HG03520 (cell line): ENCODE data around the gene DCHS2.

Experiments used
- ATAC-seq: cut with Tn5 transposase; IDR thresholded peaks from one replicate; pipeline ENCODE4 v1.9.1; 2021; ENCODE audit warnings: mild to moderate bottlenecking, moderate library complexity; ENCODE audit not compliant: unreplicated experiment

DCHS2 gene

DNA sequence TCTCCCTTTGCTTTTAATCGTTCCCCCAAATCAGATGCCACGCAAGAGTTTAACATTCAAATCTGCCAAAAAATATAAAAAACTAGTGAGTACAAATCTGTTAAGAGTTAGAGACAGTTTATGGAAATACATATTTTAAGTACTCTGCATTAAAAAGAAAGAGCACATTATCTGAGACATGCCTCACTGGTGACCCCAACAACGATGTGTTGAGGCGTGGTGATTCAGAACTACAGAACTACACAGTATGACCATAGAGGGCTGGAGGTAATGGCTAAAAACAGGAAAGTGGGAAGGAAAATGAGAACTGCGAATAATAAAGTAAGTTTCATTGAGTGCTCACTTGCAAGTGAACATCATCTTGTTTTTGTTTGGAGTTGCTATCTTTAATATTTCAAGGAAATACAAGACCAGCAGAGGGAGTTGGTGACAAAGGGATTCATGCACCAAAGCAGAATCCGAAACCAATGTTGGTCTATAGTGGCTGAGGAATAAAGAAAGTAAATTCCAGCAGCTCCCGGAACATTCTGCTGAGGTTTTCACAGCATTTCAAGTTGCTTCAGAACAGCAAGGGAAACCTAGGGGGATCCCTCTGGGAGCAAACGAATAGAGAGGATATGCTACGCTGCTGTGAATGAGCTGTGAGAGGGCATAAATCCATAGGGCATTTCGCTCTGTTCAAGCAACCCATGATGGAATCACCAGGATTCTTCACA is 92.2 kb downstream of the DCHS2 start:
- ATAC-seq = no peak

DNA sequence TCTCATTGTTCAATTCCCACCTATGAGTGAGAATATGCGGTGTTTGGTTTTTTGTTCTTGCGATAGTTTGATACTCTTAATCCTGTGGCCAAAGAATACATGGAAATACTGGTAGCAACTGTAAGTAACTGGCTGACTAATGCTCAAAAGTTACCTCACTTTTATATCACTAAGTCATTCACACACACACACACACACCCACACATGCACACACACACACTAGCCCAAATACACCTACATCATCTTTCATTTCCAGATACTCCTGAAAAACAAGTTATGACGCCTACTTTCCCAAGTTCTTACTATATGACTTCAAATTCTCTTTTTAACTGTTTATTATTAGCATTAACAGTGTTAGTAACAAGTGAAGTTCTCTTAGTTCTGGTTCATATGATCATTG is 101.3 kb downstream of the DCHS2 start:
- ATAC-seq = no peak

DNA sequence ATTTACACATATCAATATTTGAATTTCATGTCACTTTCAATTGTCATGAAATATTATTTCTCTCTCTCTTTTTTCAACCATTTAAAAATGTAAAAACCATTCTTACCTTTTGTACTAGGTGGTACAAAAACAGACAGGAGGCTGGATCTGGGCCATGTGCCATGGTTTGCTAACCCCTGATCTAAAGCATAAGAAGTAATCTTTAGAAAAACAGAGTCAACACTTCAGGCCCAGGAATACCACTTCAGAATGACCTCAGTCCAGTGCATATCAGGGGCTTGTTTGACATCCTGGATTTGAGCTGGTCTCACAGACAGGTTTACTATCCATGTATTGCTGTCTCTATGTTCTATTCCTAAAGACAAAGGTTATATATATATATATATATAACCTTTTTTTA is 102.5 kb downstream of the DCHS2 start:
- ATAC-seq = no peak

DNA sequence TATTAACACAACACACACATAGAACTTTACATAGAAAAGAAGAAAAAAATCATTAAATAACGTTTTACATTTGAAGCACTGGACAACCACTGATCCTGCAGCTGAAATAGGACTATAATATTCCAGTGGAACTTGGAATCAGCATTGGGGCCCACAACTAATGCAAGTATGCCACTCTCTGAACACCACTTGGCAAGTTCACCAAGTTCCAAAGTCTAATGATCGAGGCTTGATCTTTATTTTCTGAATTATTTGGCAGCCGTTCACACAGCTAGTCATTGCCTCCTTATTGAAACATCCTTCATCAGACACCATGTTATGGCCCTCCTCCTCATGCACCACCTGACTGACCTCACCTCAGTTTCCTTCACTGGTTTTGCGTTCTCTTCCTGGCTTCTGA is 107.6 kb downstream of the DCHS2 start:
- no peak for ATAC-seq

DNA sequence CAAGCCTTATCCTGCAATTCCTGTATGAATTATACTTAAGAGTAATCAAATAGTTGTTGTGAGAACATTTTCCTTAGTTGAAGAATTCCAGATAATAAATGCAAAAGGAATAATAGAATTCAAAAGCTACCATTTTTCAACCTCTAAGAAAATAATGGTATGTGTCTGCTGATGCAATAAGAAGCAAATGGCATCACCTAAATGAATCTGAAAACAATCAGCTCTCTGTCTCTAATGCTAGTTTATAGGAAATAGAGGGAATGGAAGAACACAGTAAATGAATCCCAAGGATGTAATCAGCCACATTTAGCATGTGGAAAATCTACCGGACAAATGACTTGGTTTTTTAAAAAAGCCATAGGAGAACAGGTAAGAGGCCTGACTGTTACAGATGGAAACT is 115.1 kb downstream of the DCHS2 start:
- ATAC-seq = no peak

DNA sequence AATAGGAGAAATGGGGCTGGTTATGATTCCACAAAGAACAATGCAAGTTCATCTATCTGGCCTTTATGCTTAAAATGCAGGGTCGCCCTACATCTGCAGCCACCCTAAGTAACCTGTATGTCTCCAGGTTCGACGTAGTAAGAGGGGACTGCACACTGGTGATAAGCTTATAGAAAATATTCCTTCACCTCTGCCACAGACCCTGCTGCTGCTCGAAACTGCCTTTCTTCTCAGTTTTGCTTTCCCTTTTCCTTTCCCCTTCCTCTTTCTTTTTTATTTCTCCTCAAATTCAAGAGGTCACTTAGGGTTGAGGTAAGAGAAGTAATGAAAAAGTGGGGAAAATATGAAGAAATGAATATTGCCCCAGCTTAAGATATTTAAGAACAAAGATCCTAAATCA is 123.5 kb downstream of the DCHS2 start:
- peak; percentile 58 for ATAC-seq

DNA sequence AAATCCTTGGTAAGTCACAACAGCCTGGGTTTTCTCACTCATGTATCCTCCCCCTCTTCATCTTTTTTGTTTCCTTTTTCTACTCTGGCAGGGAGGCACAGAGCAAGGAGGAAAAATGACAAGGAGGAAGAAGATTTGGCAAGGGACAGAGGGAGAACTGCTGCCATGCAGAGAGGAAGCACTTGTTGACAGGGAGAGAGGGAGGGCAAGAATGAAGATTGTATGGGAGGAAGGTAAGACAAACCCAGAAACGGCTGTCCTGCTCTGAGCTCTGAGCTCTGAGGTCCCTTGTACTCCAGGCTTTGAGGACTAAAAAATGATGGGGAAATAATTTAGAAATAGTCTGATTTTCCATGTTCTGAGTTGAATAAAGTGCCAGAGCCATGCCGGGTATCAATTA is 123.9 kb downstream of the DCHS2 start:
- ATAC-seq = peak; percentile 25

DNA sequence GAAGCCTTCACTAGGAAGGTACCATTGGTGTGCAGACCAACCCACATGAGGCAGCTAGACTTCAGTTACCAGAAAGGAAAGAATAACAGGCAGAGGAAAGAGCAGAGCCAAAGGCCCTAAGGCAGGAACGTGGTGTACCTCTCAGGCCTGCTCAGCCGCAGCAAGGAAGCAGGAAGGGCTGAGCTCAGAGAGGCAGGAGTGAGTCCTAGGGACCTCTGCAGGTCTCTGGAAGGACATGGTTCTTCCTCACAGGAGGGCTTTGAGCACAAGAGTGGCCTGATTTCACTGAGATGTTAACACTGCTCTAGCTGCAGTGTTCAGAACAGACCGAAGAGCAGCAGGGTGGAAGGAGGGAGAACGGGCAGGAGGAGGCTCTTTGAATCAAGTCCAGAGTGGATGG is 124.6 kb downstream of the DCHS2 start:
- no peak for ATAC-seq

DNA sequence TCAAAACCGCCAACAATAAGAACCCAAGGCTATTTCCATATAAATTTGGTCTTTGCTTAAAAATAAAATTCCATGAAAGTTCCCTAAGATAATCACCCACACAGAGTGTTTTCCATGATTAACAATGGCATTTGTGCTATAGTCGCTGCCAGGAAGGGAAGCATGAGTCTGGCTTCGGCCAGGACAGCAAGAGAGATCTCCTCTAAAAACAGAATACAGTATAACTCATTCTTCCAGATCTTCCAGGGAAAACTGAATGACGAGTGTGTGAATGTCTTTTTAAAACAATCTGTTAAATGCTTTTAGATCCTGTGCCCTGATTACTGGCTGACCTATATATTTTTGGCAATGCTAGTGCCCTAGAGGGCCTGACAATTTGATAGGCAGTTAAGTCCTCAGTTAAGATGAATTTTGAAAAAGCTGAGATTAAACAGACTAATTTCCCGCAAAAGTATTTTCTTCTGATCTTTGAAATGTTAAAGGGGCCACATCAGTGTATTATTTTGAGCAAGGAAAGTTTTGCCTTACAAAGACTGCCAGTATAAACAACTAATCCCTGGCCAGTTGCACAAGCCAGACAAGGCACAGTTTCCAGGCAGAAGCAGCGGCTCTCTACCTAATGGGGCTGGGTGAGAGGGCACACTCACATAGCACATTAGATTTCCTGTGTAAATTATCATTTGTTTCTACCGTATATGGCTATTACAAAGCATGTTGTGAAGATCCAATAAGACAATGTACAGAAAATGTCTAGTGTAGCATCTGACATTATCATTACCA is 127.3 kb downstream of the DCHS2 start:
- no peak for ATAC-seq

DNA sequence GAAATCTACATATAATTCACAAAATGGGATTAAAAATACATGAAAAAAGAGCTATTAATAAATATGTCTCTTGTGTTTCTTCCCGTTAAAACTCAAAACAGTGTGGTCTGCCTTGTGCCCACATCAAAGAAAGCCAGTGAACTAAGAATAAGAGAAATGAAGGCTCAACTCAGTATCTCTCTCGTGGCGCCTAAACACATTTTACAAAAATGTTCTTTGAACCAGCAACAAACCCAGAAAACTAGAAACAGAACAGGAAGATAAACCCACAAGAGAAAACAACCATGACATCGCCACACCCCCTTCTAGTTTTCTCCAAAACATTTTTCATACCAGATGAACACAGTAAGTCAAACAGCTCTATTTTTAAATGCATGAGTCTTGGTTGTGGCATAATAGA is 130.1 kb downstream of the DCHS2 start:
- peak; percentile 60 for ATAC-seq

DNA sequence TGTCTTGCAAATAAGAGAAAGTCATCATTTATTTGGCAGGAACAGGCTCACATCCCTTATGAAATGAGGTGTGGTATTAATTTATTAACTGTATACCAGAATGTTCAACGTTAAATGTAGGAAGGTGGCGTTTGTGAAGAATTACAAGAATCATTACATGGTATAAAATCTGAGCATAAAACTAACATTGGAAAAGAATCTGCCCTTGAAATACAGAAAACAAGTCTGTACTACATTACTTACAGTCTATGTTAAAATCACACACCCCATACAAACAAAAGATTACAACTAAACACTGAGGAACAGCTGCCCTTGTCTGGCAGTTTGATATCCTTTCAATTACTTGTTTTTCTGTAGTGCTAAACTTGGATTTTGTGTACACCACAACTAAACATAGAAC is 131.1 kb downstream of the DCHS2 start:
- no peak for ATAC-seq

DNA sequence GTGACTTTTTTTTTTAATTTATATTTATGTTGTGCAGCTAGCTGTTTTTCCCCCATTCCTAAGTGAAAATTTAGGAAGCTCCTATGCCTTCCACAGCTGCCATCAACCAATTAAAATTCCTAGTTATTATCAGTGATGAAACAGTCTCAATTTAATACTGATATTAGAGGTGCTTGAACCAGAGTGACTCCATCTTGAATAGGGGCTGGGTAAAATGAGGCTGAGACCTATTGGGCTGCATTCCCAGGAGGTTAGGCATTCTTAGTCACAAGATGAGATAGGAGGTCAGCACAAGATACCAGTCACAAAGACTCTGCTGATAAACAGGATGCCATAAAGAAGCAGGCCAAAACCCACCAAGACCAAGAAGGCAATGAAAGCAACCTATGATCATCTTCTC is 136.7 kb downstream of the DCHS2 start:
- no peak for ATAC-seq

DNA sequence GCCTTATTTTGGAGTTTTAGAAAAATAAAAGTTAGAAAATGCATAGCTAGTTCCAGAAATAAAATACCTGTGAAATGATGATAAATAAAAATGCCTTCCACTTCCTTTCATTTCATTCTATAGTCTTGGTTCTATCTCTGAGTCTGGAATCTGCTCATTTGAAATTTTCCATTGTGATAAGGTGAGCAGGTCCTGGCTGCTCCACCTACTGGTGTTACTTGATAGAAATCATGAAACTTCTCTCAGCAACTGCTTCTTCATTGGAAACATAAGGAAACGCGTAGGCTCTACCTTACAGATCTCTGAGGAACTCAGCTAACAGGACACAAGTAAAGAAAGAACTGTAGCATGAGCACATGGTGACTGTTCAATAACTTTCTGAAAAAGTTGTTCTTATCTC is 141.8 kb downstream of the DCHS2 start:
- ATAC-seq = no peak

DNA sequence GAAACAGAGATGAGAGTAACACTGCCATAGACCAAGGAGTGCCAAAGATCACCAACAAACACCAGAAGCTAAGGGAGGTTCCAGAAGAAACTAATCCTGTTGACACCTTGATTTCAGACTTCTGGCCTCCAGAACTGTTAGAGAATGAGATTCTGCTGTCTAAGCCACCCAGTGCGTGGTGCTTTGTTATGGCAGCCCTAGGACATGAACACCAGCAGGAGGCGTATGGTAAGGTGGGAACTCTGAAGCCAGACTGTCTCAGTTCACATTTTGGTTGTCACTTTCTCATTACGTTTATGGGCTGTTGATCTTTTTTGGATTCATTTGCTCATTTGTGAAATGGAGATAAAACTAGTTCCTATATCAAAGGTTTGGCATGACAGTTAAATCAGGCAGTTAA is 142.9 kb downstream of the DCHS2 start:
- ATAC-seq = no peak

DNA sequence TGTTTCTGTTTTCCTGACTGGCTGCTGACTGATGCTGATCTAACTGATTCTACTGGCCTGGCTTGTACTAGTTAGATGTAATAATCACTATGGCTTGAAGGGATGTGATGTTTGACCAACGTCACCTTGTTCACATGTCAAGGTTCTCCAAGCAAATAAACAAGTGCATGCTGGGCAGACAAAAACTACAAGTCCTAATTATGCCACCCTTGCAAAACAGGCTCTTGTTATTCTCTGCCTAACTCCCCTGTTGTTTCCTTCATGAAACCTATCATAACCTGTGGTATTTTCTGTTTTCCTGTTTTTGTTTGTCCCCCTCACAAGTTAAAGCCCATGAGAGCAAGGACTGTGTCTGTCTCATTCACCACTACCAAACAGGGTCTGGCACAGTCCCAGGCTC is 146.2 kb downstream of the DCHS2 start:
- no peak for ATAC-seq

DNA sequence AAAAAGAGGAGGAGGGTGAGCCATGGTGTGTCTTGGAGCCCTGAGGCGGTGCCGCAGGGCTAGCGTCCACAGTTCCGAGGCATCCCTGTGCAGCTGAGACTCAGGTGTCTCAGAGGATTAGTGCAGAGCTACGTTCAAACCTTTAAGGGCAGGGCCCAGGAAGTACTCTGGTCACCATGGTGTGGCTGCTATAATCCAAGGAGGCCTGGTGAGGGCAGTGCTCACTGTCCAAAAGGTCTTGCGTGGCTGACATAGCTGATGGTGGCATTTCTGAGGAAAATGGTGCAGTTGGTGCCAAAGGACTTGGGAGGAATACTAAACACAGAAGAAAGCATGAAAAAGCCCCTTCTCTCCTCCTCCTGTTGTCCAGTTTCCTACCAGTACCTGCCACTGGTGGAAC is 146.9 kb downstream of the DCHS2 start:
- ATAC-seq = peak; percentile 49

DNA sequence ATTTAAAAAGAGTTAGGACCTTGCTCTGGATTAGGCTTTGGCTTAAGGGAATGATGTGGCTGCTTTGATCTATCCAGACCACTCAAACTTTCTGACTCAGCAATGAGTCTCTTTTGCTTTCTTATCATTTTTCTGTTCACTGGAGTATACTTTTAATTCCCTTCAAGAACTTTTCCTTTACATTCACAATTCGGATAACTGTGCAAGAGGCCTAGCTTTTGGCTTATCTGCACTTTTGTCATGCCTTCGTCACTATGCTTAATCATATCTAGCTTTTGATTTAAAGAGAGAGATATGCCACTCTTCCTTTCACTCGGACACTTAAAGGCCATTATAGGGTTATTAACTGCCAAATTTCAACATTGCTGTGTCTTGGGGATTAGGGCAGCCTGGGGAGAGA is 147.9 kb downstream of the DCHS2 start:
- no peak for ATAC-seq

DNA sequence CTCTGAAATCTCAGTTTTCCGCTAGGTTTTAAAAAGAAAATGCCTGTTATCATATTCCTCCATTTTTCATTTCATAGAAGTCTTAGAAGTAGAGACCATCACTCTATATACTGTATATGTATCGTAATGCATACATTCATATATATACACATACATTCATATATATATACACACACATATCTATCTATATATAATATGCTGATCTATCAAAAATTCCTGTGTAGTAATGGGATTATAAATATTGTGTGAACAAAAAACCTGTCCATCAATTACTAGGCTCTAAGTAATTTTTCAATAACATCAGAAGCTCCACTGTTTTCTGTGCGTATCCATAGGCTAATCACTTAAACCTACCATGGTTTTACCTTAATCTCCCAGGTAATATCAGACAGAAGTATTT is 150.2 kb downstream of the DCHS2 start:
- no peak for ATAC-seq

DNA sequence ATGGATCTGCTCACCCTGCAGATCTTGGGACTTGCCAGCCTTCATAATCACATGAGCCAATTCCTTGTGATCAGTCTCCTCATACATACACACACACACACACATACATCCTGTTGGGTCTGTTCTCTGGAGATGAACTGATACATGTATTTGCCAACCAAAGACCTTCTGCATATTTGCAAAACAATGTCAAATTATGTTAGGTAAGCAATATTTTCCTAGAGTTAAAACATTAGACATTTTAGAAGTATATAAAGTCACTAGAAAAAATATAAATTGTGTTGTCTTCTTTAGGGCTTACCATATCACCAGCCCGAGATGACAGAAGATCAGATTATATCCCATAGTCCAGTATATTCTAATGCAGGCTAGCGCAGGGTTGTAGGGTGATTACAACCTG is 156.0 kb downstream of the DCHS2 start:
- no peak for ATAC-seq

DNA sequence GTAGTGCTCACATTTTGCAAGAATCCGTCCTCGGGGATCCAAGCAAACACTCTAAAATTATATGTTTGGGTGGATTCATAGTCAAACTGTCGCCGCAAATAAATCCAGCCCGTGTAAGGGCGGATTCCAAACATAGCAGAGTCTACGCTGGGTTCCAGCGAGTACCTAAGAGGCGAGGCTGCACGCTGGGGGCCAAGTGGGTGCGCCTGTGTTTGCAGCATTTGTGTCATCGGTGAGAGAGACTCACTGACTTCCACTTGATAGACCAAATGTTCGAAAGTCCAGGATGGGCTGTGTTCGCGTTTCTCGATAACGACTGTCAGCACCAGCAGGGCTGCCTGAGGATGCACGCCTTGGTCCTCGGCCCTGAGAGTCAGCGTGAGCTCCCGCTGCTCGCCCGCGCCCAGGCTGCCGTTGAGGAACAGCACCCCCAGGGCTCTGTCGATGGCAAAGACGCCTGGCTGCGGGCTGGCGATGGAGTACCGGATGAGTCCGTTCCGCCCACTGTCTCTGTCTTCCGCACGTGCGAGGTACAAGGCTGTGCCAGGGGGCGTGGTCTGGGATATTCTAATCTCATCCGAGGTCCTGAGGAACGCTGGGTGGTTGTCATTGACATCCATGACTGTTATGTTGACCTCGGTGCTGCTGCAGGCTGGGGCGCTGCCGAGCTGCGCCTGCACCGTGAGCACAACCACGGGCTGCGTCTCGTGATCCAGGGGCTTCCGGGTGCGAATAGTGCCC is 158.7 kb downstream of the DCHS2 start:
- ATAC-seq = peak; percentile 70

DNA sequence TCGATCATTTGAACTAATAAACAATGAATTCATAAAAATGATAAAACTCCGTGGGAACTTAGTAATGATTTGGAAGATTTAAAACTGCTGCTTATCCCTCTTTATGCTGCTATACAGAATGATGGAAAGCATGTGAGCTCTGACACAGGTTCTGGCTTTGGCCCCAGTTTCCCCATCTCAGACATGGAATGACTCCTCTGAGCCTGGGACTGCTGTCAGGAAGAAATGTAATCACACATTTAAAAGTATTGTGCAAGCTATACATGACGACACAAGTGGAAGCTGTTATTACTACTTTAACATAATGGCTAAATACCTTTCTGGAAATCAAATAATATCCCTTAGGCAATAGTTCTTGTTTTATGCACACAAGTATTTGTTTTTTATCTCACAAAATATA is 161.7 kb downstream of the DCHS2 start:
- no peak for ATAC-seq

DNA sequence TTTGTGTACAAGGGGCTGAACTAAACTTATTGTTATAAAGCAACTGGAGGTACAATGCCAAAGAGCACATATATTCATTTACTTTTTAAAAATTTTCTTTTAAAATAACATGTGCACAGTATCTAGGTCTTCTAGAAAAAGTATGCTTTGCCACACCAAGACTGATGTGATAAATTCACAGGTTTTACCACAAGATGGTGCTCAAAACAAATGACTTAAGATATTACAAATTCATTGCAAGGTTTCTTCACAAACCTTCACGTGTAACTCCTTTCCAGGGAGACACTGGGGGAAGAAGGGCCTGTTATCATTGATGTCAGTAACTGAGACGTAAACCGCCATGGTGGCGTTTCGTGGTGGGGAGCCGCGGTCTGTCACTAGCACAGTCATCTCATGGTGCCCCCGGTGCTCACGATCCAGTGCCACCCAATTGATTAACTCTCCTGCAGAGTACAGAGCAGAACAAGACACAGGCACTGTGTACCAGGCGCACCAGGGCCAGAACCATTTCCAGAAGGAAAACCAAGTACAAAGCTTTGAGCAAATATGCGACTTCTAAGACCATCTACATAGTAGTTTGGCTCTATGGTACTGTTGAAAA is 162.2 kb downstream of the DCHS2 start:
- ATAC-seq = no peak
